Measurements from ENCODE around the gene MTFP1.

DNA sequence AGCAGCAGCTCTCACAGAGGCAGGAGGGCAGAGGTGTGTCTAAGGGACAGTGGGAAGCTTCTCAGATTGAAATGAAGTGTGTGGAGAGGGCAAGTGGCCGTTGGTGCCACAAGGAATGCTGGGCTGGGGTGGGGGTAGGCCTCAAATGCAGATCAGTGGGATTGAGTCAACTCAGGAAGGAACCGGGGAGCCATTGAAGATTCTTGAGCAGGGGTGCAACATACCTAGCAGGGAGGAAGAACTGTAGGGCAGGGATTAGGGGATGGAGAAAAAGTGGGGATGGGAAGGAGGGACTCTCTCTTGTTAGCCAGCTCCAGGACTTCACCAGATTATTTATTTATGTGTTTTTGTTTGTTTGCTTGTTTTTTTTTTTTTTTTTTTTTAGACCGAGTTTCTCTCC, 31.7 kb upstream of the MTFP1 start:
- TF ChIP-seq POLR2A (IDR thresholded peaks at IDR 0.05): no peak
- TF ChIP-seq, protein P1, sequence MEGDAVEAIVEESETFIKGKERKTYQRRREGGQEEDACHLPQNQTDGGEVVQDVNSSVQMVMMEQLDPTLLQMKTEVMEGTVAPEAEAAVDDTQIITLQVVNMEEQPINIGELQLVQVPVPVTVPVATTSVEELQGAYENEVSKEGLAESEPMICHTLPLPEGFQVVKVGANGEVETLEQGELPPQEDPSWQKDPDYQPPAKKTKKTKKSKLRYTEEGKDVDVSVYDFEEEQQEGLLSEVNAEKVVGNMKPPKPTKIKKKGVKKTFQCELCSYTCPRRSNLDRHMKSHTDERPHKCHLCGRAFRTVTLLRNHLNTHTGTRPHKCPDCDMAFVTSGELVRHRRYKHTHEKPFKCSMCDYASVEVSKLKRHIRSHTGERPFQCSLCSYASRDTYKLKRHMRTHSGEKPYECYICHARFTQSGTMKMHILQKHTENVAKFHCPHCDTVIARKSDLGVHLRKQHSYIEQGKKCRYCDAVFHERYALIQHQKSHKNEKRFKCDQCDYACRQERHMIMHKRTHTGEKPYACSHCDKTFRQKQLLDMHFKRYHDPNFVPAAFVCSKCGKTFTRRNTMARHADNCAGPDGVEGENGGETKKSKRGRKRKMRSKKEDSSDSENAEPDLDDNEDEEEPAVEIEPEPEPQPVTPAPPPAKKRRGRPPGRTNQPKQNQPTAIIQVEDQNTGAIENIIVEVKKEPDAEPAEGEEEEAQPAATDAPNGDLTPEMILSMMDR (IDR thresholded peaks at IDR 0.05): no peak
- no peak for TF ChIP-seq POLR2AphosphoS5 (IDR thresholded peaks at IDR 0.05)
